Superior temporal gyrus (tissue), 1 donor: ENCODE results near the gene MFF.
A peak's percentile ranks its signal among the peaks of the same experiment; 100 is the strongest.

Source experiments
- DNase-seq: peaks from one replicate; pipeline ENCODE4 v3.0.0-alpha.2; 2016; ENCODE audit errors: extremely low spot score

MFF gene

GRCh38 chr2:227406177-227407031 lies 81.4 kb downstream of the MFF start:
- peak; percentile 91 for DNase-seq
